Mucosa of gallbladder (tissue), 1 donor: Measurements from ENCODE around the gene EEF1B2. TPM values are rescaled to one million over a fixed set of nuclear protein-coding genes. Genes with fewer than 3 reads are reported as not detected.
"Not testable (repeated sequence)": the region's sequence is repeated elsewhere in the genome, so short reads cannot be mapped to it uniquely, and the experiment has no call there.

ENCODE experiments used
- DNase-seq: peaks from one replicate; pipeline ENCODE4 v3.0.0-alpha.2; 2020; ENCODE audit warnings: low spot score
- total RNA-seq: library from RNA; stranded (reverse); gene quantifications from one replicate; pipeline ENCODE4 v1.2.1, GENCODE V29; 2021
- donor health status: DM: no; HTN: no; CAD: no.

EEF1B2 gene
- total RNA-seq, 1 donor from 2014 or later, result 294 TPM

- DNase-seq, result peak; percentile 36
These were observed 4.7 kb downstream of the EEF1B2 start for GRCh38 chr2:206164261-206164862.

DNA sequence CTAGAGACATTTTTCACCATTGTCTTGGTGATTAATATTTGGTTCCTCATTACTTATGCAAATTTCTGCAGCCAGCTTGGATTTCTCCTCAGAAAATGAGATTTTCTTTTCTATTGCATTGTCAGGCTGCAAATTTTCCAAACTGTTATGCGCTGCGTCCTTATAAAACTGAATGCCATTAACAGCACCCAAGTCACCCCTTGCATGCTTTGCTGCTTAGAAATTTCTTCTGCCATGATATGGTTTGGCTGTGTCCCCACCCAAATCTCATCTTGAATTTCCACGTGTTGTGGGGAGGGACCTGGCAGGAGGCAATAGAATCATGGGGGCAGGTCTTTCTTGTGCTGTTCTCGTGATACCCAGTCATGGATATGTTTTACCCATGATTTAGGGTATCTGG is 8.5 kb downstream of the EEF1B2 start:
- DNase-seq, result not testable (repeated sequence)

DNA sequence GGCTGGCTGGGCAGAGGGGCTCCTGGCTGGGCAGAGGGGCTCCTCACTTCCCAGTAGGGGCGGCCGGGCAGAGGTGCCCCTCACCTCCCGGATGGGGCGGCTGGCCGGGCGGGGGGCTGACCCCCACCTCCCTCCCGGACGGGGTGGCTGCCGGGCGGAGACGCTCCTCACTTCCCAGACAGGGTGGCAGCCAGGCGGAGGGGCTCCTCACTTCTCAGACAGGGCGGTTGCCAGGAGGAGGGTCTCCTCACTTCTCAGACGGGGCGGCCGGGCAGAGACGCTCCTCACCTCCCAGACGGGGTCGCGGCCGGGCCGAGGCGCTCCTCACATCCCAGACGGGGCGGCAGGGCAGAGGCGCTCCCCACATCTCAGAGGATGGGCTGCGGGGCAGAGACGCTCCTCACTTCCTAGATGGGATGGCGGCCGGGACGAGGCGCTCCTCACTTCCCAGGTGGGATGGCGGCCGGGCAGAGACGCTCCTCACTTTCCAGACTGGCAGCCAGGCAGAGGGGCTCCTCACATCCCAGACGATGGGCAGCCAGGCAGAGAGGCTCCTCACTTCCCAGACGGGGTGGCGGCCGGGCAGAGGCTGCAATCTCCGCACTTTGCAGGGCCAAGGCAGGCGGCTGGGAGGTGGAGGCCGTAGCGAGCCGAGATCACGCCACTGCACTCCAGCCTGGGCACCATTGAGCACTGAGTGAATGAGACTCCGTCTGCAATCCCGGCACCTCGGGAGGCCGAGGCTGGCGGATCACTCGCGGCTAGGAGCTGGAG is 12.1 kb downstream of the EEF1B2 start:
- DNase-seq, result not testable (repeated sequence)

DNA sequence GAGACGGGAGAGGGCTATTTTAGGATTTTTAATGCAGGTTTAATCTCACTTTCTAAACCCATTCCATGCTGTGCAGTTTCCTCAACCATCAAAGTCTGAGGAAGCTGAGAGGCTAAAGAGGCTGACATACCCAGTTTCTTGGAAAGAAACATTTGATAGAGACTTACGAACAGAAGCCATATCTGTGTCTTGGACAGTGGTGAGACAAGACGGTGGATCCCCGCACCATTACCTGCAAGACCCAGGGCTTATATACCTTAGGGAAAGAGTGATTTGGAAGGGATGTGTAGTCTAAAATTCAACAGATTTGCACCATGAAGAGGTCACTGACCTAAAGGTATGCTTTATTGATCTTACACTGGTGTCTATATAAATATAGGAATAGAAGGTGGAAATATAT is 13.5 kb downstream of the EEF1B2 start:
- no peak for DNase-seq

- DNase-seq, result no peak
These were observed 16.4 kb downstream of the EEF1B2 start for GRCh38 chr2:206176121-206176520.

DNA sequence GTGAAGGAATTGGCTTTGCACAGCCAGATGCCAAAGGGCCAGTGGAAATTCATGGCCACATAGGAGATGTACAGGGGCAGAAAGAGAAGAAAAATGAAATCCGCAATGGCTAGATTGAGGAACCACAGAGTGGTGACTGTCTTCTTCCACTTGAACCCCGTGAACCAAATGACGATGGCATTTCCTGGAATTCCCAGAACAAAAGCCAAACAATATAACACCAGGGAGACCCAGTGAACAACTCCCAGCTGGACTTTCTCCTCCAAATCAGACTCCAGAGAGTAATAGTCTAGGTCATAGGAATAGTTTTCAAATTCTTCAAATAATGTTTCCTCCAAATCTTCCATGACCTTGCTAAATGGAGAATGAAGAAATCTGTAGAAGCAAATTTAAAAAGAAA is 17.2 kb downstream of the EEF1B2 start:
- DNase-seq, result no peak

DNA sequence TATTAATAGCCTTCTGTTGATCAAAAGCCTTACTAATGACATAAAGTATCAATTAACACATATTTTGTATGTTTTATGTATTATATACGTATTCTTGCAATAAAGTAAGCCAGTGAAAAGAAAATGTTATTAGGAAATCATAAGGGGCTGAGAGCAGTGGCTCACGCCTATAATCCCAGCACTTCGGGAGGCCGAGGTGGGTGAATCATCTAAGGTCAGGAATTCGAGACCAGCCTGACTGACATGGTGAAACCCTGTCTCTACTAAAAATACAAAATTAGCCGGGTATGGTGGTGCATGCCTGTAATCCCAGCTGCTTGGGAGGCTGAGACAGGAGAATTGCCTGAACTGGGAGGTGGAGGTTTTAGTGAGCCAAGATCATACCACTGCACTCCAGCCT is 21.8 kb downstream of the EEF1B2 start:
- not testable (repeated sequence) for DNase-seq

DNA sequence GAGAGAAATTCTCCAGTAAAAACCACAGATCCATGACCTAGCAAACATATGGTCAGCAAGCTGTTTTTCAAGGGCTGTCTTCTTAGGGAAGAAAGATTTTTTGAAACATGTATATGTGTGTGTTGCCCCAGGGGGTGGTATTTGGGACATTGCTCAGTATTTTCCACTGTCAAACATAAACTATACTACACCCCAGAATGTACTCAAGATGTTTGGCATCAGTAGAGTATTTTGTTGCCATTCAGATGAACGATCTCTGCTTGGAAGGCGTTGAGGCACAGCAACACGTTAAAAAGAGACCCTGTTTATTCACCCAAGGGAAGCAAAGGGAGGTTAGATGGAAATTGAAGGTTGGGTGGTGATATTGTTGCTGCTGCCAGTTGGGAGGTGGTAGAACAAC is 30.0 kb downstream of the EEF1B2 start:
- DNase-seq, result no peak

DNA sequence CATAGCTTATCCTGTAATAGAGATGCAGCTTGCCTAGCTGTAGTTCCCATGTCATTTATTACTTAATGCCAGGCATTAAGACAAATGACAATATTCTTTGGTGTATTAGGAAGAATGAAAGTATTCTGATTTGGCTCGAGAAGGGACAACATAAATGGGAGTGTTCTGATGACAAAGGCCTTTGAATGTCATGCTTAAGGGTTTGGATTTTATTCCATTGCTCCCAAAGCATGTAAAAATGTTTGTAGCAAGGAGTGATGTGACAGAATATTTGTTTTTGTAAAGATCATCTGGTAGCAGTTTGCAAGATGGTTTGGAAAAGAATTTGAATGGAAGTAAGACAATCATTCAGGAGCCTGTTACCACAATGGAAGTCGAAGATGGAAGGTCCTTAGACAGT is 30.4 kb downstream of the EEF1B2 start:
- no peak for DNase-seq

DNA sequence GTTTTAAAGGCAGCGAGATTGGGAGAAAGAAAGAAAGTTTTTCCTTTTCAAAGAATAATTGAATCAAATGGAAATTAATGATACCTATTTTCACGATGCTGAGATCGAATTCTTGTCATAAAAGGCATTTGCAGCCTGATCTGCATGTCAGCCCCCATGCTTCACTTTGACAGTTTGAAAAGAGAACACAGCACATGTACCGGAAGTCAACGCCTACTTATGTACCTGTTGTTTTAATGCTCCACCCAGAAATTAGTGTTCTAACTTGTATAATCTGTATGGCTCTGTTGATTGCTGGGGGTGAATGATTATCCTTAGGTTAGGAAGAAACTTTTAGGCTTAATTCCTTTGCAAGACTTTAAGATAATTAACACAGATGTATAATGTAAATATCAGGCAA is 31.0 kb downstream of the EEF1B2 start:
- DNase-seq, result no peak

DNA sequence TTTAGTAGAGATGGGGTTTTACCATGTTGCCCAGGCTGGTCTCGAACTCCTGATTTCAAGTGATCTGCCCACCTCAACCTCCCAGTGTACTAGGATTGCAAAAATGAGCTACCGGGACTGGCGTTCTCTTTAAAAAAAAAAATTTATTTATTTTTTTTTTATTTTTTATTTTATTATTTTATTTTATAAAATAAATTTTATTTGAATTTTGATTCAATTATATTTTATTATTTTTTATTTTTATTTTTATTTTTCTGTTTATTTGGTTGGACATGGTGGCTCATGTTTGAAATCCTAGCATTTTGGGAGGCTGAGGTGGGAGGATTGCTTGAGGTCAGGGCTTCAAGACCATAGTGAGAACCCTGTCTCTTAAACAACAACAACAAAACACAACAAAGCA is 32.5 kb downstream of the EEF1B2 start:
- DNase-seq, result no peak

DNA sequence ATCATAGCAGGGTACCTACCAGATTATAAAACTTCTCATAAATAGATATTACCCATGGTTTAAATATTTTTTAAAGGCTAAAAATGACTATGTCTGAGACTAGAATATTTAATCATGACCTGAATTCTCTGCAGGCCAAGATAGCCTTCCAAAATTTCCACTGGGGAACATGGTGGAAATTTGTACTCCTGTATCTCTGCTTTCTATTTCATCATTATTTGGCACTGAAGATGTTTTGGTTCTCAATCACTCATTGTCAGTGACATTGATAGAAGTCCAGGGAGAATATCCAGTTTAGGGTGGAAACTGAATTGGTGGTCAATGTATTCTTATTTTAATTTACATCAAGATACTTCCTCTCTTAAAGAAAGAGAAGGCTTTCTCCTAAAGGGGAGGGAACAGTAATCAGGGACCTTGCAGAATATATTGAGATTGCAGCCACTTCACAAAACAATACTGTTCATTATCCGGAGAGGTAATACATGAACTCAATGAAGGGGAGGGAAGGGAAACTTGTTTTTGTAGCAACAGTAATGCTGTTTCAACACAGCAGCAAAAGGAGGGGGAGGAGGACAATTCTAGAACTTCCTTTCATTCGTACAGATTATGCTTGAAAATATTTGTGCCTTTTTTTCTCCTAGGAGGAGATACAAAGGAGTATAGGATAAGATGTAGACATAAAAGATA is 34.1 kb downstream of the EEF1B2 start:
- no peak for DNase-seq

- no peak for DNase-seq
These were observed 39.0 kb downstream of the EEF1B2 start for GRCh38 chr2:206198677-206199076.

GRCh38 chr2:206201075-206201848 is 41.6 kb downstream of the EEF1B2 start:
- no peak for DNase-seq

- no peak for DNase-seq
These were observed 42.8 kb downstream of the EEF1B2 start for GRCh38 chr2:206202446-206202845.

DNA sequence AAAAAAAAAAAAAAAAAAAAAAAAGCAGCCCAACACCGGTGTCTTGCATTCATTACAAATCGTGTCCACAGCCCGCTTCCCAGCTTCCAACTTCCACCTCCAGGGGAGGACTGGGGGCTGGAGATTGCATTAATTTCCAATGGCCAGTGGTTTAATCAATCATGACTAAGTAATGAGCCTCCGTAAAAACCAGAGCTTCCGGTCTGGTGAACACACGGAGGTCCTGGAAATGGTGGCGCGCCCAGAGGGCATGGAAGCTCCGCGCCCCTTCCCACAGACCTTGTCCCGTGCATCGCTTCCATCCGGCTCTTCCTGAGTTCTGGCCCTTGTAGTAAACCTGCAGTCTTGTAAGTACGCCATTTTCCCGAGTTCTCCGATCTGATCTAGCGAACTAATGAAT is 43.6 kb downstream of the EEF1B2 start:
- no peak for DNase-seq

DNA sequence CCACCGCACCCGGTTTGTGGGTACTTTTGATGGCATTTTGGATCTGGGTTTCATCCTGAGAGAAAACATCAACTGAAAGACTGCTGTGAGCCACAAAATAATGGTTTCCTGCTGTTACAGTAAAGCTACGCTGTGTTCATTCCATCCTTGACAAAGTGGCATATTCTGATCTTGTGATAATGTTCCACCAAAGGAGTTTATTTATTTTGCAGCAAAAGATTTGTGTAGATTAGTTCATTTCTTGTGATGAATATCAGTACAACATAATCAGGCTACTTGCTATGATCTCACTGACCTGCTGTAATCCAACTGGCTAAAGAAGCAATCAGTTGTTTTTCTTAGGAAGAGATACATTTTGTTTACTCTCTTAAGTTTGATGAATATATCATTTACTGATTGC is 45.0 kb downstream of the EEF1B2 start:
- DNase-seq, result no peak

DNA sequence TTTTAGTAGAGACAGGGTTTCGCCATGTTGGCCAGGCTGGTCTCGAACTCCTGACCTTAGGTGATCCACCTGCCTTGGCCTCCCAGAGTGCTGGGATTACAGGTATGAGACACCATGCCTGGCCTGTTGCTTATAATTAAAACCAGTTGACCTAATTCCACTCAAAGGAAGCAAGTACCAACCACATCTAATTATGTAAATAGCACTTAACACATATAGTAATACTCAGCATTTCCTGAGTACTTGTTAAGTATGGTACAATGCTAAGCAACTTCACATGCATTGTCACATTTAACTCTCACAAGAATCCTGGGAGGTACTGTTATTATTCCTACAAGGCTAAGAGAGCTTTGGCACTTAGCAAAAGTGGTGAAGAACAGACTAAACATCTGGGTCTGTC is 47.6 kb downstream of the EEF1B2 start:
- DNase-seq, result not testable (repeated sequence)

- no peak for DNase-seq
These were observed 49.2 kb downstream of the EEF1B2 start for GRCh38 chr2:206208900-206209299.

DNA sequence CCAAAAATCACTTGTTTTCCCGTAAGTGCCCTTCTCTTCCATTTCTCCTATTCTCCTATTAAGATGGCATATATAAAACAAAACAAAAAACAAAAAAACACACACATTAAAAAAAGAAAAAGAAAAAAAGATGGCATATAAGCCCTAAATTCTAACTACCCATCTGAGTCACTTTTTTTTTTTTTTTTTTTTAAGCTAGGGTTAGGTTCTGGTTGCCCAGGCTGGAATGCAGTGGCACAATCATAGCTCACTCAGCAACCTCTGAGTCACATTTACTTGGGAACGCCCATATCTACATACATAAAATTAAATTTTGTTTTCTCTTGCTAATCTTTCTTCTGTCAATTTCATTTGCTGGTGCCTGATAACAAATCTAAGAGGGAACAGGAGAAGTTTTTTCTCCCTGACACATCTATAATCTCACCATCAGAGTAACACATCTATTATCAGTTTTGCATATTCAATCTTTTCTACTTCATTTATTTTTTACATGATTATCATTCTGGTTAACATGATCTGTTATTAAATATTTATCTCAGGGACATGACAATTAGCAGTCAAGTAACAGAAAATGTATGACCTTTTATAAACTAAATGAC is 52.1 kb downstream of the EEF1B2 start:
- no peak for DNase-seq
